ENCODE data around the gene CDK6. TPM values are rescaled to one million over a fixed set of nuclear protein-coding genes. Genes with fewer than 3 reads are reported as not detected.

The CDK6 gene
- total RNA-seq, 3 donors from 2014 or later: 310 to 350 (median 347) TPM

DNA sequence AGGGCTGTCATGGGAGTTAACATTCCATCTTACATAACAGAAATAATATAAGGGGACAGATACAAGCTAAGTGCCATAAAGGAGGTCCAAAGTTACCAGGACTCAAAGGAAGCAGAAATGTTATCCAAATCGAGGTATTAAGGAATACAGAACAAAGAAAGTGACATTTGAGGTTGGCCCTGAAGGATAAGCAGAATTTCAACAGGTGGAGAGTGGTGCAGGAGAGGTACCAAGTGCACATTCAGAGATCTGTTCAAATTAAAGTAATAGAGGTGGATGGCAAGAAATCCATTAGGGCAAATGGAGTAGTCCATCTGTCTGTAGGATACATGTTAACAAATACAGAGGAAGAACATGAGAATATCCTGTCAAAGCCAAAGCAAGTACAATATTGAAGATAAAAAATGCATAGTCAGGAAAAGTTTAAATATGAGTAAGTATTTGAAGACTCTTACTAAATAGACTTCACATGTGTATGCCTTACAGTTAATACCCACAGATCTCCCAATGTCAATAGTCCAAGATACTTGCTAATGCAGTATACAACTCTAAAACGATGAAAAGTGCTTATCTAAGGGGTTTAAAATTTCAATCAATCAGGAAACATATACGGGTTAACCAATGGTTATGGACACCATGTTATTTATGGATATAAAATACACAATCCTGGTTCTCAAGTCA lies 10.0 kb downstream of the CDK6 start:
- no peak for DNase-seq
- H3K9me3 Mint-ChIP-seq: peaks cover 3% of the 10 kb centered on the region
- peaks cover 49% of the 10 kb centered on the region for H3K36me3 Mint-ChIP-seq (ENCODE audit: insufficient read depth)
- no peak for ATAC-seq
- no peak overlapping the region for H3K4me3 Mint-ChIP-seq
- H3K4me1 Mint-ChIP-seq (ENCODE audit: low read depth): peaks cover 75% of the 10 kb centered on the region
- H3K27me3 Mint-ChIP-seq (ENCODE audit: low read depth): no peaks in the 10 kb centered on the region

DNA sequence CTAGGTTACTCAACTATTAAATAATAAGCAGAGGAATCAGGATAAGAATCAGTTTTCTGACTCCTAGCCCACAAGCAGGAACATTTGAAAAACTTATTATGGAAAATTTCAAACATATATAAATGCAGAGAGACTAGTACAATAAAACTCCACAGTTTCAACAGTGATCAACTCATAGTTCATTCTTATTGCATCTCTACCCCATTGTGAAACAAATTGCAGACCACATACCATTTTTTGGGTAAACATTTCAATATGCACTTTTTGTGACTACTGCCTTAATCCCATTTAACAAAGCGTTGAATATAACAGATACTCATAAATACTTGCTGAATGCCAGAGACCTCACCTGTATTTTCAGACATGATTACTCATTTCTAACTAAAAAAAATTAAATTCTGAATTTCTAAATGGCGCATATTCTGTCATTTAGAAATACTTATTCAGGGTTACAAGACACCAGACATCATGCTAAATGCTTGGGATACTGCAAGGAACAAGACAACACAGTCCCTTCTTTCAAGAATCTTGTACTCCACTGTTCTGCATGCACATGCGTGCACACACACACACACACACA lies 11.4 kb downstream of the CDK6 start:
- Mint-ChIP-seq H3K27me3 (ENCODE audit: low read depth) (no peaks in the 10 kb centered on the region), H3K4me3 (peak overlapping the region; percentile 56), H3K36me3 (ENCODE audit: insufficient read depth) (peaks cover 46% of the 10 kb centered on the region), H3K9me3 (peaks cover 7% of the 10 kb centered on the region), H3K4me1 (ENCODE audit: low read depth) (peaks cover 72% of the 10 kb centered on the region)
- no peak for DNase-seq
- ATAC-seq: peak; percentile 32 to 34

DNA sequence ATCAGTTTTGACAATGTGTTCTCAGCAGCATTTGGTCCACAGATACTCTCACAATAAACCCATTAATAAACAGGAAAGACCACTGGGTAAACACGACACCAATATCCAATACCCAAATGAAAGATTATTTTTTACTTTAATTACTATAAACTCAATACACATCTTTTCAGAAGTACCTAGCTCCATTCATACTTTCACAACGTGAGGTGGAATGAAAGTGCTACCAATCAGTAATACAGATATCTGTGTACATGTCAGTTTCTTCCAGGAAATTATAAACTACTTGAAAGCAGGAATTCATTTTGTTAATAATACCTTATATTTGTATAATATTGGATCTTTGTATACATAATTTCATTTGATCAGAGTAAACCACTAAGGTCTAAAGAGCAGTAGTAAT lies 11.9 kb downstream of the CDK6 start:
- peaks cover 12% of the 10 kb centered on the region for H3K9me3 Mint-ChIP-seq
- no peaks in the 10 kb centered on the region for H3K27me3 Mint-ChIP-seq (ENCODE audit: low read depth)
- peak; percentile 49 to 51 for ATAC-seq
- H3K36me3 Mint-ChIP-seq (ENCODE audit: insufficient read depth): peaks cover 52% of the 10 kb centered on the region
- H3K4me3 Mint-ChIP-seq: no peak overlapping the region
- no peak for DNase-seq
- H3K4me1 Mint-ChIP-seq (ENCODE audit: low read depth): peaks cover 72% of the 10 kb centered on the region

DNA sequence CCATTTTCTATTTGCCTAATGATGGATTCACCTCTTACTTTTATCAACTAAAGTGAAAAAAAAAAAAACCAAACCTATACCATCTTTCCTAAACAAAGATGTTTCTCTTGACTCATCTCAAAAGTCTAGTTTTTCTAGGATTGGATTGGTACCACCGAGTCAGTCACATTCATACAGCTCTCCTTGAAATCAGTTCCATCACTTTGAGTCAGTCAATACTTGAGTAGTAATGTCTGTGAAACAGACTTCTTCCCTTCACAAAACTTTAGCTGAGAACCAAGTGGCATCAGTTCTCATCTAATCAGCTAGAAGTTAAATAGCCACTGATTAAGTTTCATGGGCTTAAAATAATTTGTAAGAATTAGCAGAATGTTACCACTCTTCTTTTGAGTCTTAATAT lies 13.3 kb downstream of the CDK6 start:
- H3K4me3 Mint-ChIP-seq: peak overlapping the region; percentile 22
- H3K9me3 Mint-ChIP-seq: peaks cover 17% of the 10 kb centered on the region
- ATAC-seq: peak in 1 of 2 donors; percentile 29
- no peak for DNase-seq
- peaks cover 61% of the 10 kb centered on the region for H3K36me3 Mint-ChIP-seq (ENCODE audit: insufficient read depth)
- no peaks in the 10 kb centered on the region for H3K27me3 Mint-ChIP-seq (ENCODE audit: low read depth)
- peaks cover 82% of the 10 kb centered on the region for H3K4me1 Mint-ChIP-seq (ENCODE audit: low read depth)

DNA sequence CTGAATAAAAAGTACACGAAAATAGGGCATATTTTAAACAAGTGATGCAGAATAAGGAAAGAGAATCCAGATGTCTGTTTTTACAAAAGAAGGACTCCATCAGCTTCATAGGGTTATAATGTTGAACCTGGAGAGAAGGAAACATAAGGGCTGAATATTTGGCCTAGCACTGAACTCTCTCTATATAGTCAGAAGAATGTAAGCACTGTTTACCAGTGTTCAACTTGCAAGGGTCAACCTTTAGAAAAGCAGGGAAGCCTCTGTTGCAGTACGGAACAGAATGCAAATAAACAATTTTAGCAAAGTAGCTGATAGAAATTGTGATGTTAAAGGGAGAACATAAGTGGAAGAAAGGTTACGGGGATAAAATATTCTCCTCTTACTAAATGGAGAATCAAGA lies 16.2 kb downstream of the CDK6 start:
- no peak for ATAC-seq
- Mint-ChIP-seq H3K9me3 (peaks cover 27% of the 10 kb centered on the region), H3K4me3 (no peak overlapping the region), H3K36me3 (ENCODE audit: insufficient read depth) (peaks cover 59% of the 10 kb centered on the region), H3K4me1 (ENCODE audit: low read depth) (peaks cover 77% of the 10 kb centered on the region), H3K27me3 (ENCODE audit: low read depth) (no peaks in the 10 kb centered on the region)
- no peak for DNase-seq

DNA sequence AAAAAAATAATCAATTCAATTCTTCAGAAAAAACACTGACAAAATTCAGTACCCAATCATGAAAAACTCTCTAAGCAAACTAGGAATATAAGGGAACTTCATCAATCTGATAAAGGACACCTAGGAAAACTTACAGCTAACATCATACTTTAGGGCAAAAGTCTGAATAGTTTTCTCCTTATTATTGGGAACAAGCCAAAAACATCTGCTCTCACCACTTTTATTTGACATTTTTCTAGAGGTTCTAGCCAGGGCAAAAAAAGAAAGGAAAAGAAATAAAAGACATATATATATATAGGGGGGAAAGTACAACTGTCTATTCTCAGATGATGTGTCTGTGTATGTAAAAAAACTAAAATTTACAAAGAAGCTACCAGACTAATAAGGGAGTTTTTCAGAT lies 19.0 kb downstream of the CDK6 start:
- no peak for ATAC-seq
- H3K36me3 Mint-ChIP-seq (ENCODE audit: insufficient read depth): peaks cover 49% of the 10 kb centered on the region

DNA sequence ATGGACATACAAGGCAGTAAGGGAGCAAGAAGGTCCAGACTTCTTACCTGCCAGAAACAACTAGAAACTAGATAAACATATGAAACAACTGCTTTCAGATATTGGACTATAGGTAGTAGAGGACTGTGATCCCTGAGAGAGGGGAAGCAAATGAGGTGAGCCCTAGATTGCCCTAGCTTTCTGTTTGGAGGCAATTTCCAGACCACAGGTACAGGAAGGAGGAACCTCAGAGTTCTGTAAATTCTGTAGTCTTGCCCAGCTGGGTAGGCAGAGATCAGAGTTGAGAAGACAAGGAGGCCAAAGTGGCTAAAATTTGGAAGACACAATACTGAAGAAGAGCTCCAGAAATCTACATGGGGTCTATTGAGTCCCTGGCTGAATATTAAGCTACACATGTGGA lies 21.0 kb downstream of the CDK6 start:
- Mint-ChIP-seq H3K36me3 (ENCODE audit: insufficient read depth) (peaks cover 46% of the 10 kb centered on the region), H3K9me3 (peaks cover 26% of the 10 kb centered on the region), H3K4me1 (ENCODE audit: low read depth) (peaks cover 83% of the 10 kb centered on the region), H3K27me3 (ENCODE audit: low read depth) (no peaks in the 10 kb centered on the region), H3K4me3 (peak overlapping the region; percentile 14)
- DNase-seq (no peak), ATAC-seq (no peak)

More for the DNA sequence above, 19.0 kb downstream of the CDK6 start:
- Mint-ChIP-seq H3K4me3 (no peak overlapping the region), H3K9me3 (peaks cover 26% of the 10 kb centered on the region), H3K4me1 (ENCODE audit: low read depth) (peaks cover 77% of the 10 kb centered on the region), H3K27me3 (ENCODE audit: low read depth) (no peaks in the 10 kb centered on the region)
- no peak for DNase-seq

DNA sequence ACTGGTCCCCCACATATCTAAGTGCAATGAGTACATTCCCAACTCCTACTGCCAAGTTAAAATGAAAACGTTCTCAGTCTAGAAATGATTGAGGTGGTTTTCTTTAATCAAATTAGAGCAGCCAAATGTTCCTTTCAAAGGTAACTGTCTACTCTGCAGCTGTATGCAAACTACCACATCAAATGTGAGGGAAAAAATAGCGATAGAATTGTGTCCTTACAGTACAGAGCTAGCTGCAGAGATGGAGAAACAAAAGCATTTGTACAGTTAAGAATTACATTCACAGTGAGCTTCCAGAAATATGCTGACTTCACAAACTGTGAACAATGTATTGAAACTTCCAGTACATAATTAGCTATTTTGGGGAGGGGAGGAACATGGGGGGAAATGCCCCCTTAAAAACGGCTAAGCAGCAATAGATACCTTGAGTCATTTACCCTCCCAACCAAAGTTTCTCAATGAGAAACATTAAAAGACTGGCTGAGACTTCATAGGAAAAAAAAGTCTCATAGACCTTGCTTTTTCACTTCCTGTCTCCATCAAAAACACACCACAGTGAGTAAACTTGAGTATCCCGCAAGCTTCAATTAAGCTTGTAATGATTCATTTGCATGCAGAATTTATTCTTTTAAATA lies 22.9 kb downstream of the CDK6 start:
- peak; percentile 77 to 78 for ATAC-seq
- Mint-ChIP-seq H3K27me3 (ENCODE audit: low read depth) (no peaks in the 10 kb centered on the region), H3K9me3 (peaks cover 11% of the 10 kb centered on the region), H3K36me3 (ENCODE audit: insufficient read depth) (peaks cover 37% of the 10 kb centered on the region), H3K4me3 (peak overlapping the region; percentile 45), H3K4me1 (ENCODE audit: low read depth) (peaks cover 79% of the 10 kb centered on the region)
- no peak for DNase-seq

DNA sequence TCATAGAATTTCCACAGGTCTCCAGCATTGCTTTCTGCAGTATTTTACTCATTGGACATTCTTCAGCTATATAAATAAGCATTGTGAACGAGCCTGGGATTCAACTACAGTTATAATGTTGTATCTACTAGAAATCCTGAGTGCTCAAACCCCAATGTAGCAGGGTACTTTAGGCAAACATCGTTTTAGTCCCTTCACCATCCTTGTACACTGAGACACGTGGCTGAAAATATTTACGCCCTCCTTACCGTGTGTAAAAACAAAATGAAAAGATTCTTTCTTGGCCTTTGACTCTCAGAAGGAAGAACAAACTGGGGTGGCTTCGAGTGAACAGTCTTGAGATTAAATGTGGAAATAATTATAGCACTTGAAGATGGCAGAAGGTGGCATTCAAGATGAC lies 25.2 kb downstream of the CDK6 start:
- H3K4me1 Mint-ChIP-seq (ENCODE audit: low read depth): peaks cover 84% of the 10 kb centered on the region
- H3K4me3 Mint-ChIP-seq: no peak overlapping the region
- no peak for DNase-seq
- no peak for ATAC-seq
- H3K36me3 Mint-ChIP-seq (ENCODE audit: insufficient read depth): peaks cover 35% of the 10 kb centered on the region
- H3K27me3 Mint-ChIP-seq (ENCODE audit: low read depth): no peaks in the 10 kb centered on the region
- peaks cover 11% of the 10 kb centered on the region for H3K9me3 Mint-ChIP-seq

DNA sequence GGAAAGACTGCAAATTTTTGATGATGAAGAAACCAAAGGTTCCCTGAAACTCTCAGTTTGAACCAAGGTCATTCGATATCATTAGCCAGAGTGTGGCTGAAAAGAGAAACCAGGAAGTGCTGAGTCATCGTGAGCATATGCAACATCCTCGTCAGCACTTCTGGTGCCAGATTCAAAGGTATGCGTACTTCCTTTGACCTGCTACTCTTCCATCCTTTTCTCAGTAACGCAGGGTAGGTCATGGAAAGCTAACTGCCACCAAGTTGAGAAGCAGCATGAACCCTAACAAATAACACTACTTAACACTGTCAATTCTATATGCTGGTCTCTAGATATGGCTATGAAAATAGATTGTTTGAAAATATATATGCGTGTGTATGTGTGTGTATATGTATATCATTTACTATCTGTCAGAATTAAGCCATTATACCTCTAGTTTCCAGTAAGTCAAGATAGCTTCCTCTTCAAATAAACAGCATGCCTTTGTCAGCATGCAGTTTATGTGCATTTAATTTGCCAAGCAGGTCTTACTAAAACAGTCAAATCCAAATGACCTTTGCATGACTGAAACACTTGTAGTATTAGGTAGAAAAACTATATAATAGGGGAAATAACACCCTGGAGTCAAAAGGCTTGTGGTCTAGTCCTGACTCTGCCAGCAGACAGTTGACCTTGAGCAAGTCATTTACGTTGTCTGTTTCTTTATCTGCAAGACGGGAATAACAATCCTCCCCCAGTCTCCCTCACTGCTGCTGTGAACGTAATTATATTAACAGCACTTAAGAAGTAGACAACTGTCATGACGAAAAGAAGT lies 26.4 kb downstream of the CDK6 start:
- Mint-ChIP-seq H3K9me3 (no peaks in the 10 kb centered on the region), H3K27me3 (ENCODE audit: low read depth) (no peaks in the 10 kb centered on the region), H3K4me3 (peak overlapping the region; percentile 60), H3K36me3 (ENCODE audit: insufficient read depth) (peaks cover 27% of the 10 kb centered on the region), H3K4me1 (ENCODE audit: low read depth) (peaks cover 78% of the 10 kb centered on the region)
- DNase-seq (peak; percentile 33), ATAC-seq (peak; percentile 37 to 46)

DNA sequence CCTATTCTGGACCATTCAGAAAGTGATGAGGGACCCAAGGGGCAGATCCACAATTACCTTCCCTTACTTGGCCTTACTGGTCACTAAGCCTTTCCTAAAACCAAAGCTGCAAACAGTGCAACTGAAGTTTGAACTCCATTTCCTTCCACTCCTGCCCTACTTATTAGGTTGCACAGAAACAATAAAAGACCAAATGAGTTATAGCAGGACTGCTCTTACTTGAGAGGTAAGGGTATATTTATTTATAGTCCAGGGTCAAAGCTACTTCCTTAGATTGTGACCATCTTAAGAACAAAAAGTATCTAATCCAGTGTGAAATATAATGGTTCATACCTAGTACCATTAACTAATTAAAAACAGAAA lies 27.0 kb downstream of the CDK6 start:
- ATAC-seq: no peak
- Mint-ChIP-seq H3K4me1 (ENCODE audit: low read depth) (peaks cover 77% of the 10 kb centered on the region), H3K36me3 (ENCODE audit: insufficient read depth) (peaks cover 33% of the 10 kb centered on the region), H3K9me3 (no peaks in the 10 kb centered on the region), H3K4me3 (peak overlapping the region; percentile 60), H3K27me3 (ENCODE audit: low read depth) (no peaks in the 10 kb centered on the region)
- no peak for DNase-seq

DNA sequence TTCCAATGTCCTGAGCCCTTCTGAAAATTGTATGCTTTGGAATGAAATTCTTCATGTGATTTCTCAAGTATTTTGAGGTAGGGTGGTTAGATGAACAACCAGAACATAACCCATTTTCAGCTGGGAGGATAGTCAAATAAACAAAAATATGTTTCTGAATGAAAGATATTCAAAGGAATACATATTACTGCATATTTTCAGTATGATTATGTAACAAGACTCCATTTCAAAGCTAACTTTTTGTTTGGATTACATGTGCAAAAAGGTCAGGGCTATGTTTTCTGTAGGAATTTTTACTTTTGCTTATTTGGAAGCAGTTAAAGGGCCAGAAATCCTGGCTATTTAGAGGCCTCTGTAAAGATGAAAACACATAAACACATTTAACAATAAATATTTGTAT lies 27.7 kb downstream of the CDK6 start:
- H3K27me3 Mint-ChIP-seq (ENCODE audit: low read depth): no peaks in the 10 kb centered on the region
- H3K36me3 Mint-ChIP-seq (ENCODE audit: insufficient read depth): peaks cover 37% of the 10 kb centered on the region
- no peaks in the 10 kb centered on the region for H3K9me3 Mint-ChIP-seq
- ATAC-seq (no peak), DNase-seq (no peak)
- no peak overlapping the region for H3K4me3 Mint-ChIP-seq
- peaks cover 73% of the 10 kb centered on the region for H3K4me1 Mint-ChIP-seq (ENCODE audit: low read depth)

DNA sequence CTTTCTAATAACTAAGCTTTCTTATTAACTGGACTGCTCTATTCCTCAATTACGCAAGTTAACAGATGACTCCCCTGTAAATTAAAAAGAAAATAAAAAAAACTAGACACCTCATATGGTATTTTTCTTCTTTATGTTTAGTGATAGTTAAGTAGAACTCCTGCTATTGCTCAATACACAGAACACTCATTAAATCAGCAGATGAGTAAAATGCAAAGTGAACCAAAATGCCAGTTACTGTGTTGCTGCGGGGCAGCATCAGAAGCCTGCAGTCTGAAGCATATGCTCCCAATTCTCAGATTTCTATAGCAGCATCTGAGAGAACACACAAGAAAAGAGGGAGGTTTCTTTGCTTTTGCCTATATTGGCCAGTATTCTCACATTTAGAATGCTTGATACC lies 28.4 kb downstream of the CDK6 start:
- Mint-ChIP-seq H3K4me3 (no peak overlapping the region), H3K36me3 (ENCODE audit: insufficient read depth) (peaks cover 44% of the 10 kb centered on the region), H3K9me3 (no peaks in the 10 kb centered on the region), H3K4me1 (ENCODE audit: low read depth) (peaks cover 73% of the 10 kb centered on the region), H3K27me3 (ENCODE audit: low read depth) (no peaks in the 10 kb centered on the region)
- ATAC-seq (peak; percentile 26 to 38), DNase-seq (no peak)

DNA sequence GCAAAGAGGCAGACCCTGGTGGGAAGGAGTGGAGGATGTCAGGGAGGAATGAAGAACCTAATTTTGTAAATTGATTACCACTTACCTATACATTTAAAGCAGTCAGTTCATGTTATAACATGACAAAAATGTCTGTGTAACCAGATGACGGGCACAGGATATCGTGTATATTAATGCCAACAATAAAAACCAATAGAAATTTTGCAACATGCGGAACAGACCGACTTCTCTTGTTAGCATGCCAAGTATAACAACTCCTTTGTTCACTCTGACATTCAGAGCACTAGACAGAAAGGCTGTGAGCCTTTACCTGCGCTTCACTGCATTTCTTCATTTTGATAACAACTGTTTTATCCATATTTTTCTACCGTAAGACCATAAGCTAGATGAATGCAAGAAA lies 29.9 kb downstream of the CDK6 start:
- Mint-ChIP-seq H3K4me3 (no peak overlapping the region), H3K27me3 (ENCODE audit: low read depth) (no peaks in the 10 kb centered on the region), H3K4me1 (ENCODE audit: low read depth) (peaks cover 66% of the 10 kb centered on the region), H3K36me3 (ENCODE audit: insufficient read depth) (peaks cover 52% of the 10 kb centered on the region), H3K9me3 (no peaks in the 10 kb centered on the region)
- ATAC-seq (no peak), DNase-seq (no peak)

All from activated T-cell treated with anti-CD3 and anti-CD28 coated beads, Interleukin-2, amount 50 U/mL, for 4 hours (primary cell).